Uterus (tissue), 4 donors: ENCODE data around the gene LST1. TPM values are rescaled to one million over a fixed set of nuclear protein-coding genes. Genes with fewer than 3 reads are reported as not detected.

Experiments used
- DNase-seq, 2 donors: peaks; one replicate each; pipeline ENCODE4 v3.0.0-alpha.2; 2019 to 2020
- H3K27ac ChIP-seq, 2 donors: fragments of 200-600 bp; sonication (generic); 1 replicate in 1 of 2; 2 replicates in 1 of 2; pipeline ENCODE4 v1.5.1; 2016 to 2018
- H3K27me3 ChIP-seq, 2 donors: fragments of 200-600 bp; sonication (generic); one replicate each; pipeline ENCODE4 v1.5.1; 2018 to 2019; ENCODE audit warnings: control low read depth in 1 of 2
- H3K36me3 ChIP-seq, 2 donors: fragments of 200-600 bp; sonication (generic); one replicate each; pipeline ENCODE4 v1.5.1; 2019; ENCODE audit warnings: control low read depth in 1 of 2
- H3K4me1 ChIP-seq, 2 donors: fragments of 200-600 bp; sonication (generic); one replicate each; pipeline ENCODE4 v1.5.1; 2018 to 2019; ENCODE audit warnings: control low read depth in 1 of 2
- H3K4me3 ChIP-seq, 2 donors: fragments of 200-600 bp; sonication (generic); 1 replicate in 1 of 2; 2 replicates in 1 of 2; pipeline ENCODE4 v1.5.1; 2018 to 2019; ENCODE audit warnings: mild to moderate bottlenecking in 1 of 2
- H3K9me3 ChIP-seq, 2 donors: fragments of 200-600 bp; sonication (generic); one replicate each; pipeline ENCODE4 v1.5.1; 2019; ENCODE audit warnings: control low read depth in 1 of 2
- POLR2A ChIP-seq, 2 donors: fragments of 450-650 bp; IDR thresholded peaks; one replicate each; pipeline ENCODE4 v1.6.1; 2016; ENCODE audit warnings: antibody characterized with exemption in 2 of 2, mild to moderate bottlenecking in 1 of 2, moderate library complexity in 1 of 2
- intact Hi-C: fragments of 100-400 bp; cut with DNase I; formaldehyde crosslinking; loops from one replicate; pipeline ENCODE4 v1.15.1; 2023; ENCODE audit warnings: low total_unique reads
- microRNA-seq: library from miRNA; unstranded; fragments of <30 nt; microRNA quantifications from one replicate; pipeline ENCODE4, GENCODE V29; 2016; ENCODE audit warnings: borderline microRNAs expressed, borderline replicate concordance
- small RNA-seq: library from RNA; depleted of rRNA; stranded (forward); fragments of <200 nt; gene quantifications from one replicate; pipeline ENCODE3, GENCODE V24; 2016
- total RNA-seq, 4 donors: library from RNA; depleted of rRNA in 3 of 4; stranded (reverse); fragments of >200 nt in 3 of 4; gene quantifications; one replicate each; pipeline versions ENCODE4 v1.1.0 to v1.2.4, GENCODE V29; 2014 to 2023
- TF ChIP-seq, protein P1 (sequence below), 4 experiments: fragments of 200-600 bp in 2 of 4; fragments of 450-650 bp in 2 of 4; sonication (generic) in 2 of 4; IDR thresholded peaks; one replicate each; pipeline ENCODE4 v1.5.1; 2016 to 2019; ENCODE audit warnings: antibody characterized with exemption in 4 of 4, mild to moderate bottlenecking in 2 of 4, moderate library complexity in 1 of 4
- donor health status: DM: yes; HTN: yes; CAD: no.

LST1 gene
- total RNA-seq, 4 donors from 2014 or later, result 2.6 to 229 (median 3.2) TPM; not detected in 1

GRCh38 chr6:31636698-31637596 lies 50.9 kb downstream of the LST1 start:
- Histone ChIP-seq H3K9me3 (no peaks in the 10 kb centered on the region), H3K27ac (no peak overlapping the region), H3K36me3 (no peaks in the 10 kb centered on the region), H3K4me1 (no peaks in the 10 kb centered on the region), H3K4me3 (no peak overlapping the region), H3K27me3 (no peaks in the 10 kb centered on the region)
- no peak for TF ChIP-seq POLR2A (IDR thresholded peaks at IDR 0.05)
- TF ChIP-seq, protein P1, sequence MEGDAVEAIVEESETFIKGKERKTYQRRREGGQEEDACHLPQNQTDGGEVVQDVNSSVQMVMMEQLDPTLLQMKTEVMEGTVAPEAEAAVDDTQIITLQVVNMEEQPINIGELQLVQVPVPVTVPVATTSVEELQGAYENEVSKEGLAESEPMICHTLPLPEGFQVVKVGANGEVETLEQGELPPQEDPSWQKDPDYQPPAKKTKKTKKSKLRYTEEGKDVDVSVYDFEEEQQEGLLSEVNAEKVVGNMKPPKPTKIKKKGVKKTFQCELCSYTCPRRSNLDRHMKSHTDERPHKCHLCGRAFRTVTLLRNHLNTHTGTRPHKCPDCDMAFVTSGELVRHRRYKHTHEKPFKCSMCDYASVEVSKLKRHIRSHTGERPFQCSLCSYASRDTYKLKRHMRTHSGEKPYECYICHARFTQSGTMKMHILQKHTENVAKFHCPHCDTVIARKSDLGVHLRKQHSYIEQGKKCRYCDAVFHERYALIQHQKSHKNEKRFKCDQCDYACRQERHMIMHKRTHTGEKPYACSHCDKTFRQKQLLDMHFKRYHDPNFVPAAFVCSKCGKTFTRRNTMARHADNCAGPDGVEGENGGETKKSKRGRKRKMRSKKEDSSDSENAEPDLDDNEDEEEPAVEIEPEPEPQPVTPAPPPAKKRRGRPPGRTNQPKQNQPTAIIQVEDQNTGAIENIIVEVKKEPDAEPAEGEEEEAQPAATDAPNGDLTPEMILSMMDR (IDR thresholded peaks at IDR 0.05), result no peak
- intact Hi-C loops, result no loop called here
- DNase-seq, result no peak

Small RNA genes lying within 50 kb of the gene (microRNA-seq; reads per million reads assigned to microRNA genes)
- gene MIR6832, result not detected

Small RNA genes lying within 50 kb of the gene (small RNA-seq; reads per million reads assigned to genes)
- gene MIR6832 (not detected), gene SNORA38 (2.8 reads per million, percentile 80 among the genes with 10 or more reads in this experiment), gene SNORD117 (537 reads per million, percentile 97 among the genes with 10 or more reads in this experiment), gene SNORD84 (not detected), gene UQCRHP1 (not detected)

Other genes starting within 250 kb of the LST1 start
- gene HLA-B, start 229.1 kb upstream of the LST1 start, total RNA-seq, result 1,000 to 10,000 TPM in 1 of 4 donors, 100 to 1,000 TPM in 3; 134 to 1,272 (median 737) TPM
- gene MICA, start 182.7 kb upstream of the LST1 start, total RNA-seq, result 10 to 100 TPM in 3 of 4 donors, 1 to 10 TPM in 1; 9.1 to 31.7 (median 17.2) TPM
- gene MICB, start 88.1 kb upstream of the LST1 start, total RNA-seq, result 1 to 10 TPM; 1.9 to 4.8 (median 2.9) TPM
- not detected for gene MCCD1, start 57.3 kb upstream of the LST1 start, total RNA-seq
- 100 to 1,000 TPM; 119 to 429 (median 282) TPM for gene DDX39B, start 44.3 kb upstream of the LST1 start, total RNA-seq
- 1 to 10 TPM in 2 of 4 donors, not detected in 2; 1.2 to 1.6 TPM for gene ATP6V1G2, start 39.7 kb upstream of the LST1 start, total RNA-seq
- gene NFKBIL1, start 38.7 kb upstream of the LST1 start, total RNA-seq, result 10 to 100 TPM; 19.7 to 38.5 (median 20.8) TPM
- under 1 TPM in 1 of 4 donors, not detected in 3; 0.30 TPM for gene LTA, start 14.0 kb upstream of the LST1 start, total RNA-seq
- gene TNF, start 10.7 kb upstream of the LST1 start, total RNA-seq, result 1 to 10 TPM in 1 of 4 donors, not detected in 3; 1.3 TPM
- 1 to 10 TPM in 1 of 4 donors, not detected in 3; 1.5 TPM for gene LTB, start 3.9 kb upstream of the LST1 start, total RNA-seq
- gene NCR3, start 6.7 kb downstream of the LST1 start, total RNA-seq, result not detected
- 10 to 100 TPM in 2 of 4 donors, 1 to 10 TPM in 2; 1.5 to 25.6 (median 14.5) TPM for gene AIF1, start 29.0 kb downstream of the LST1 start, total RNA-seq
- gene PRRC2A, start 34.4 kb downstream of the LST1 start, total RNA-seq, result 100 to 1,000 TPM in 1 of 4 donors, 10 to 100 TPM in 3; 35.4 to 218 (median 48.0) TPM
- 100 to 1,000 TPM in 3 of 4 donors, 10 to 100 TPM in 1; 92.2 to 233 (median 139) TPM for gene BAG6, start 66.4 kb downstream of the LST1 start, total RNA-seq
- 1 to 10 TPM in 3 of 4 donors, not detected in 1; 1.9 to 2.9 (median 2.6) TPM for gene APOM, start 69.6 kb downstream of the LST1 start, total RNA-seq
- 10 to 100 TPM in 3 of 4 donors, 1 to 10 TPM in 1; 6.2 to 31.9 (median 24.6) TPM for gene C6orf47, start 74.5 kb downstream of the LST1 start, total RNA-seq
- gene GPANK1, start 78.7 kb downstream of the LST1 start, total RNA-seq, result 10 to 100 TPM in 3 of 4 donors, 1 to 10 TPM in 1; 5.1 to 25.6 (median 15.4) TPM
- 100 to 1,000 TPM in 3 of 4 donors, 10 to 100 TPM in 1; 67.5 to 157 (median 107) TPM for gene CSNK2B, start 79.8 kb downstream of the LST1 start, total RNA-seq
- 10 to 100 TPM in 1 of 4 donors, 1 to 10 TPM in 3; 1.0 to 27.4 (median 4.3) TPM for gene LY6G5B, start 83.7 kb downstream of the LST1 start, total RNA-seq
- gene LY6G5C, start 94.8 kb downstream of the LST1 start, total RNA-seq, result 1 to 10 TPM in 3 of 4 donors, not detected in 1; 1.0 to 4.4 (median 3.8) TPM
- gene ABHD16A, start 117.0 kb downstream of the LST1 start, total RNA-seq, result 10 to 100 TPM; 25.9 to 50.9 (median 37.9) TPM
- gene LY6G6F, start 120.6 kb downstream of the LST1 start, total RNA-seq, result not detected
- gene LY6G6D, start 129.1 kb downstream of the LST1 start, total RNA-seq, result 1 to 10 TPM in 1 of 4 donors, not detected in 3; 2.0 TPM
- 1 to 10 TPM in 1 of 4 donors, not detected in 3; 1.4 TPM for gene LY6G6C, start 135.5 kb downstream of the LST1 start, total RNA-seq
- under 1 TPM in 1 of 4 donors, not detected in 3; 0.49 TPM for gene MPIG6B, start 137.1 kb downstream of the LST1 start, total RNA-seq
- 100 to 1,000 TPM in 3 of 4 donors, 10 to 100 TPM in 1; 97.6 to 240 (median 158) TPM for gene DDAH2, start 143.0 kb downstream of the LST1 start, total RNA-seq
- gene CLIC1, start 150.3 kb downstream of the LST1 start, total RNA-seq, result 100 to 1,000 TPM; 173 to 328 (median 216) TPM
- 10 to 100 TPM in 3 of 4 donors, not detected in 1; 16.7 to 41.5 (median 22.1) TPM for gene MSH5, start 153.7 kb downstream of the LST1 start, total RNA-seq
- 1 to 10 TPM in 2 of 4 donors, not detected in 2; 1.7 to 4.4 TPM for gene SAPCD1, start 176.4 kb downstream of the LST1 start, total RNA-seq
- gene VWA7, start 191.1 kb downstream of the LST1 start, total RNA-seq, result 10 to 100 TPM in 1 of 4 donors, 1 to 10 TPM in 2, under 1 TPM in 1; 0.88 to 24.1 (median 3.1) TPM
- 100 to 1,000 TPM in 1 of 4 donors, 10 to 100 TPM in 3; 35.6 to 118 (median 53.4) TPM for gene VARS1, start 209.5 kb downstream of the LST1 start, total RNA-seq
- 100 to 1,000 TPM in 1 of 4 donors, 10 to 100 TPM in 3; 37.1 to 119 (median 58.7) TPM for gene LSM2, start 220.7 kb downstream of the LST1 start, total RNA-seq
- 1 to 10 TPM in 3 of 4 donors, under 1 TPM in 1; 0.59 to 4.6 (median 2.3) TPM for gene HSPA1L, start 229.0 kb downstream of the LST1 start, total RNA-seq
- 100 to 1,000 TPM in 3 of 4 donors, 10 to 100 TPM in 1; 98.8 to 261 (median 170) TPM for gene HSPA1A, start 229.3 kb downstream of the LST1 start, total RNA-seq
- gene HSPA1B, start 241.5 kb downstream of the LST1 start, total RNA-seq, result 100 to 1,000 TPM in 2 of 4 donors, 10 to 100 TPM in 2; 40.3 to 268 (median 152) TPM